IPS-NIHi7 (cell line): ENCODE data around the gene RXFP1.
"Not testable (repeated sequence)": the region's sequence is repeated elsewhere in the genome, so short reads cannot be mapped to it uniquely, and the experiment has no call there.

Experiments used
- DNase-seq: peaks from one replicate; pipeline ENCODE4 v3.0.0; 2012; ENCODE audit warnings: mixed read lengths; ENCODE audit errors: extremely low spot score

Gene RXFP1

DNA sequence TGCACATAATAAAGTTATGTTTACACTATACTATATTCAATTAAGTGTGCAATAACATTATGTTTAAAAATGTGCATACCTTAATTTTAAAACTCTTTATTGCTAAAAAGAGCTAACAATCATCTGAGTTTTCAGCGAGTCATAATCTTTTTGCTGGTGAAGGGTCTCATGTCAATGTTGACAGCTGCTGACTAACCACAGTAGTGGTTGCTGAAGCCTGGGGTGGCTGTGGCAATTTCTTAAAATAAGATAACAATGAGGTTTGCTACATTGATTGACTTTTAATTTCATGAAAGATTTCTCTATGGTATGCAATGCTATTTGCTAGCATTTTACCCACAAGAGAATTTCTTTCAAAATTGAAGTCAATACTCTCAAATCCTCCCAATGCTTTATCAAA is 91.4 kb downstream of the RXFP1 start:
- DNase-seq: no peak

DNA sequence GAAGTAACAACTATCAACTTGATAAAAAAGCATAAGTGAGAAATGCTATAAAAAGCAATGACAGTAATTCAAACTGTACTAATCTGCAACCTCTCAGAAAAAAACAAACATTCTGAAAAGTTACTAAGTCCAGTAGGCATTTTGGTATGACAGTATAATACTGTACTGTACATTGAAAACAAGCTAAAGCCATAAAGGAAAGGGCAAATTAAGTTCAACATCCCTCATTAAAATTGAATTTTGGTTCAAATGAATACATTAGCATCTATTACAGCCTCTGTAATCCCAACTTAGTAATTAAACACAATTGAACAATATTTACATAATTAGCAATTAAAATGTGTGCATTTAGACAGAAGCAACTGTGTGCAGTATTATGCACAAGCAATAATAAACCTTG is 96.3 kb downstream of the RXFP1 start:
- no peak for DNase-seq

DNA sequence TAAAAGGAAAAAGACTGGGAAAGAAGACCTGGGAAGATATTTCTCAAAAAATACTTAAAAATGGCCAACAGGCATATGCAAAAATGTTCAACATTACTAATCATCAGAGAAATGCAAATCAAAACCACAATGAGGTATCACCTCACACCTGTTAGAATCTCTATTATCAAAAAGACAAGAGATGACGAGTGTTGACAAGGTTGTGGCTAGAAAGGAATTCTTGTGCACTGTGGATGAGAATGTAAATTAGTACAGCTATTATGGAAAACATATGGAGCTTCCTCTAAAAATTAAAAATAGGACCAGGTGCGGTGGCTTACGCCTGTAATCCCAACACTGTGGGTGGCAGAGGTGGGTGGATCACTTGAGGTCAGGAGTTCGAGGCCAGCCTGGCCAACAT is 100.0 kb downstream of the RXFP1 start:
- no peak for DNase-seq

DNA sequence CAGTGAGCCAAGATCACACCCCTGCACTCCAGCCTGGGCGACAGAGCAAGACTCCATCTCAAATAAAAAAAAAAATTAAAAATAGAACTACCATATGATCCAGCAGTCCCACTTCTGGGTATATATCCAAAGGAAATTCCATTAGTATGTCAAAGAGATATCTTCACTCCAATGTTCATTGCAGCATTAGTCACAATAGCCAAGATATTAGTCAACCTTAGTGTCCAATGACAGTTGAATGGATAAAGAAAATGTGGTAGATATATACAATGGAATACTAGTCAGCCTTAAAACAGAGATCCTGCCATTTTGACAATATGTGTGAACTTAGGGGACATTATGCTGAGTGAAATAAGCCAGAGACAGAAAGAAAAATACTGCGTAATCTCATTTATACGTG is 100.6 kb downstream of the RXFP1 start:
- DNase-seq: no peak

DNA sequence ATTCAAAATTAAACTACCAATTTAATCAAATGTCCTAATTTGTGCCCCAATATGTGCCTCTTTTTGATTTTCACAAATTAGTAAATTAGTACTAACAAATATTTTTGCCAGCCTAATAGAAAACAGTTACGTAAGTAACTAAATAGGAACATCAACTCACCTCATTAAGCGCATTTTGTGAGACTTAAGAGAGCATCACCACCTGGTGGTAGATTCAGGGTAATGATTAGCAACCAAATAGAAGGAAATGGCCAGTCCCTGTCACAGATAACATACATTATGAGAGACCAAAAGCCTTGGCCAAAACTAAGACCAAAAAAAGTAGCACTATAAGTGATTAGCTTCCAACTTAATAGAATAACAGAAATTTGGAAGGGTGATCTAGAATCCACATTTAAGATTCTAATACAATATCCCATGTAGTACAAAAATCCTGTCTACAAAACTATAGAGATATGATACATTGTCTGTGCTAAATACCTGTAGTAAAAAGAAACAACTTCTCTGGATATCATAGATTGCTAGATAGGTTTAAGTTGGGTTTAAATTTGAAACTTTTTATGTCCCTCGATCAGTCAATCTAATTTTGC is 103.3 kb downstream of the RXFP1 start:
- peak; percentile 32 for DNase-seq

DNA sequence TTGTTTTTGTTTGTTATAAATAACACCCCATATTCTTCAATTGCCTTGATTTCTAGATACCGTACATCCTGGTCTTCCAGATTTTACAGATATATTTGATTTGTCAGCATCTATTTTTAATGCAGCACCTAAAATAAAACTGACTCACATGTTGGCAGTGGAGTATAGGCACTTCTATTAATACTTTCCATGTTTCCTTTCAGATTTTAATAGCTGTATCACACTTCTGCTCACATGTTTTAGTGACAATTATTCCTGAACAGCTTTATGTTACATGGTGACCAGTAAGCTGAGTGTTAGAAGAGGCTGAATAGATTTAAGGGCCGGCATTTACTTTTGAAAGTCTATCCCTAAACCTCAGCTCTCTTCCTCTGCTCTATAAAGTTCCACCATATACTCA is 103.9 kb downstream of the RXFP1 start:
- no peak for DNase-seq

DNA sequence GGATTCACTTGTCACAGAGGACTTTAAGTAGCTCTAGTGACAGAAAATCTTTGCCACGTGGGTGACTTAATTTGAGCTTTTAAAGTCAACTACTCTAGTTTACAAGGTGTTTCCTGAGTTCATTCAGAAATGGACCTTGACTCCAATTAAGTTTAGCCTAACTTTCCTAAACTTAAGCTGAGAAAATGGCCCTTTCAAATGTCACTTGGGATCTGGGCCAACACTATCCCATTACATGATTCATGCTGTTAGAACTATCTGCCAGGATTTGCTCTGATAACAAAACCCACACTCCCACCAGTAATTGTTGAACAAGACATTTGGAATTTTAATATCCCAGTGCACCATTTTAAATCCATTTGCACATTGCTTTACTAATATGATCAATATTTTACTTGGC is 109.2 kb downstream of the RXFP1 start:
- DNase-seq: no peak

DNA sequence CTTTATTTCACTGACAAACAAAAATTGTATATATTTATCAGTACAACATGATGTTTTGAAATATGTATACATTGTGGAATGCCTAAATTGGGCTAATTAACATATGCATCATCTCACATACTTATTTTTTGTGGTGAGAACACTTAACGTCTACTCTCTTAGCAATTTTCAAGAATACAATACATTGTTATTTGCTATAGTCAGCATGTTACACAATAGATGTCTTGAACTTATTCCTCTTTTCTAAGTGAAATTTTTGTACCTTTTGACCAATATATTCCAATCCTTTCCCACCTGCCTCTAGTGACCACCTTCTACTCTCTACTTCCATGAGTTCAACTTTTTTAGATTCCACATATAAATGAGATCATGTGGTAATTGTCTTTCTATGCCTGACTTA is 114.9 kb downstream of the RXFP1 start:
- no peak for DNase-seq

DNA sequence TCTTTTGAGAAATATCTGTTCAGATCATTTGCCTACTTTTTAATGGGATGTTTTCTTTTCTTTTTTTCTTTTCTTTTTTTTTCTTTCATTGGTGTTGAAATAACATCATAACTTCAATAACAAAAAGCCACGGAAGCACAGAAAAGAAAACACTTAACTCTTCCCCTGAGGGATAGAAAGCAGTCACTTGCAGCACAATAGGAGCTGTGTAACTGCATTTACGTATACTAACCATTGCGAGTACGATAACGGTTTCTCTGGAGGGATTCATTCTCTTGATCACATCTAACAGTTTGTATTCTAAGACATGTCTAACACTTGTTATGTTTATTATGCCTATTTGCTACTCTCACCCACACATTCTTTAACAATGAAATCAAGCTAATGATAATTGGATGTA is 122.7 kb downstream of the RXFP1 start:
- DNase-seq: no peak

DNA sequence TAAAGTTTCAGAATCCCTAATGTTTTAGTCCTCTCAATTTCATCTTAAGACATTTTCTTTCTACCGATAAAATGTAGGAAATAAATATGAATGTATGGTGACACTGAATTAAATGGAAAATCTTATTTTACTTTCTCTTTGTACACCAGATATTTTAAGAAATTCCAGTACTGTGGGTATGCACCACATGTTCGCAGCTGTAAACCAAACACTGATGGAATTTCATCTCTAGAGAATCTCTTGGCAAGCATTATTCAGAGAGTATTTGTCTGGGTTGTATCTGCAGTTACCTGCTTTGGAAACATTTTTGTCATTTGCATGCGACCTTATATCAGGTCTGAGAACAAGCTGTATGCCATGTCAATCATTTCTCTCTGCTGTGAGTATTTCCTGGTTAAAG is 123.1 kb downstream of the RXFP1 start:
- no peak for DNase-seq

DNA sequence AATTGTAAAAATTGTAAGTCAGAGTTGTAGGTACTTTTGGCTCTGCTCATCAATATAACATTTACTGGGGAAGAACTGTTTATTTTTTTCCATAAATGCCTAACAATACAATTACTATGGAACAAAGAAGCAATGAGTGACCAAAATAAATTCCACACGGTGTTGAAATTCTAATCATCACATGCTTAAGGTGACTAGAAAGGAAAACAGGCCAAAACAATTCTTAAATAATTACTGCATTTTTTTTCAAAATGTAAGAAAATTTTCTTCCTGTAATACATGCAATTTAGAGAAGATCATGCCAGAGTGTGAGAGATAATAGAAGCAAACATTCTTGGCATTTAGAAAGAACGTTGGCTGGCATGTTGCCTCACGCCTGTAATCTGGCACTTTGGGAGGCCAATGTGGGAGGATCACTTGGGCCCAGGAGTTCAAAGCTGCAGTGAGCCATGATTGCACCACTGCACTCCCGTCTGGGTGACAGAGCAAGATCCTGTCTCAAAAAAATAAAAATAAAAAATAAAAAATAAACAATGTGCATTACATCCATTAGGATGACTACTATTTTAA is 127.5 kb downstream of the RXFP1 start:
- DNase-seq: no peak

DNA sequence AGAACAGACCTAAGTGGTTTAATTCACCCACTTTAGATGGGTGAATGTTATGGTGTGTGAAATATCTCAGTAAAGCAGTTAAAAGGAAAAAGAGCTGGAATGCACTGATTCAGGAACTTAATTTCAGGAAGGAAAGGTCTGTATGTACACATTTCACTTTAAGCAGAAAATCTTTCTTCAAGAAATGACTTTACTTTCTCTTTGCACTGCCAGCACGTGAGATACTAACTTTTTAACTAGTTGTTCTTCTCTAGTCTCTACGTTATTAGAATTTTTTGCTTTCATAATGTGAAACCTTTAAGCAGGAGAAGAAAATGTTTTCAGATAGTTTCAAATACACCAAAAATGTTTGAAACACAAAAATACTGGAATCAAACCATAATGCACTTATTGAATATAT is 131.2 kb downstream of the RXFP1 start:
- no peak for DNase-seq

DNA sequence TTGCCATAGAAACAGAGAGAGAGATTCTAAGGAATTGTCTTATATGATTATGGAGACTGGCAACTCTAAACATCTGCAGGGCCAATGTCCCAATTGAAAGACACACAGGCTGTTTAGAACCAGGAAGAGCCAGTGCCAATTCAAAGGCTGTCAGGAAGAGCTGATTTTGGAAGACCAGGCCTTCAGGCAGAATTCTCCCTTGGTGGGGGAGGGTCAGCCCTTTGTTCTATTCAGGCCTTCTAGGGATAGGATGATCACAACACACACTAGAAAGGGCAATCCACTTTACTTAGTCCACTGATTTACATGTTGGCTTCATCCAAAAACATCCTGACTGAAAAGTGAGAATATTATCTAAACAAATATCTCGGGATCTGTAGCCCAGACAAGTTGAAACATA is 134.8 kb downstream of the RXFP1 start:
- DNase-seq: peak; percentile 48

DNA sequence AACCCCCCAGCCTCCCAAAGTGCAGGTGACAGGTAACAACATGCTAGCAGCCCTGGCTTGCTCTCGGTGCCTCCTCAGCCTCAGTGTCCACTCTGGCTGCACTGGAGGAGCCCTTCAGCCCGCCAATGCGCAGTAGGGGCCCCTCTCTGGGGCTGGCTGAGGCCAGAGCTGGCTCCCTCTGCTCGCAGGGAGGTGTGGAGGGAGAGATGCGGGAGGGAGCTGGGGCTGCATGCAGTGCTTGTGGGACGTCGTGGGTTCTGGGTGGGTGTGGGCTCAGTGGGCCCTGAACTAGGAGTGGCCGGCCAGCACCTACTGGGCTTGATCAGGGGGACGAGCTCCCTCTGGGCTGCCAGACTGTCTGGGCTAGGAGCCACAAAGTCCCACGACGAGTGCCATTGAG is 135.6 kb downstream of the RXFP1 start:
- DNase-seq: no peak

DNA sequence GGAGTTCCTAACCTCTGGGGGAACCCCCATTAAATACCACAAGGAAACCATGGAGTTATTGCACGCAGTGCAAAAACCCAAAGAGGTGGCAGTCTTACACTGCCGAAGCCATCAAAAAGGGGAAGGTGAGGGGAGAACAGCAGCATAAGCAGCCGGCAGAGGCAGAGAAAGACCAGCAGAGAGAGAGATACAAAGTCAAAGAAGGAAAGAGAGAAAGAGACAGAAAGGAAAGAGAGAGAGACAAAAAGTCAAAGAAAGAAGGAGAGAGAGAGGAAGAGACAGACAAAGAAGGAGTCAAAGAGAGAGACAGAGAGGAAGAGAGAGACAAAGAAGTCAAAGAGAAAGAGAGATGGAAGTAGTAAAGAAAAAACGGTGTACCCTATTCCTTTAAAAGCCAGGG is 141.6 kb downstream of the RXFP1 start:
- not testable (repeated sequence) for DNase-seq

DNA sequence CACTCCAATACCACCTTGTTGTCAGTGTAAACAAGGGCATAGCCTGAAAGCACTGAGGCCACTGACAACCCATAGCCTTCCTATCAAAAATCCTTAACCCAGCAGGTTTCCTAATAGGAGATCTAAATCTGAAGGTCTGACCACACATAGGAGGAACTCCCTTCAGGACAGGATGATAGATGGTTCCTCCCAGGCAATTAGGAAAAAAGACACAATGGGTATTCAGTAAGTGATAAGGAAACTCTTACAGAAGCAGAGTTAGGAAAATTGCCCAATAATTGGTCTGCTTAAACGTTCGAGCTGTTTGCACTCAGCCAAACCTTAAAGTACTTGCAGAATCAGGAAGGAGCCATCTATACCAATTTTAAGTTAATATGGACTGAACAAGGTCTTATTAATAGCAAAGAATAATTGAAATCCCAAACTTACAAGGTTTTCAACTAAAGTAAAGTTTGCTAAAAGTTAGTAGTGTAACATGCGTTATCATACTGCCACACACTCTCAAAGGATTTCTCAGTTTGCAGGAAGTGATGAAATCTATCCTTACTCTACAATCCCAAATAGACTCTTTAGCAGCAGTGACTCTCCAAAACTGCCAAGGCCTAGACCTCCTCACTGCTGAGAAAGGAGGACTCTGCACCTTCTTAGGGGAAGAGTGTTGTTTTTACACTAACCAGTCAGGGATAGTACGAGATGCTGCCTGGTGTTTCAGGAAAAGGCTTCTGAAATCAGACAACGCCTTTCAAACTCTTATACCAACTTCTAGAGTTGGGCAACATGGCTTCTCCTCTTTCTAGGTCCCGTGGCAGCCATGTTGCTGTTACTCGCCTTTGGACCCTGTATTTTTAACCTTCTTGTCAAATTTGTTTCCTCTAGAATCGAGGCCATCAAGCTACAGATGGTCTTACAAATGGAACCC is 142.3 kb downstream of the RXFP1 start:
- not testable (repeated sequence) for DNase-seq

DNA sequence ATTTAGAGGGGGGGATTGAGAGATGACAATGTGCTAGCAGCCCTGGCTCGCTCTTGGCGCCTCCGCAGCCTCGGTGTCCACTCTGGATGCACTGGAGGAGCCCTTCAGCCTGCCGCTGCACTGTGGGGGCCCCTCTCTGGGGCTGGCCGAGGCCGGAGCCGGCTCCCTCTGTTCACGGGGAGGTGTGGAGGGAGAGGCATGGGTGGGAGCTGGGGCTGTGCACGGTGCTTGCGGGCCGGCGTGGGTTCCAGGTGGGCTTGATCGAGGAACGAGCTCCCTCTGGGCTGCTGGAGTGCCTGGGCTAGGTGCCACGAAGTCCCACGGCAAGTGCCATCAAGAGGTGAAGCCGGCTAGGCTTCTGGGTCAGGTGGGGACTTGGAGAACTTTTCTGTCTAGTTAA is 143.1 kb downstream of the RXFP1 start:
- DNase-seq: no peak

DNA sequence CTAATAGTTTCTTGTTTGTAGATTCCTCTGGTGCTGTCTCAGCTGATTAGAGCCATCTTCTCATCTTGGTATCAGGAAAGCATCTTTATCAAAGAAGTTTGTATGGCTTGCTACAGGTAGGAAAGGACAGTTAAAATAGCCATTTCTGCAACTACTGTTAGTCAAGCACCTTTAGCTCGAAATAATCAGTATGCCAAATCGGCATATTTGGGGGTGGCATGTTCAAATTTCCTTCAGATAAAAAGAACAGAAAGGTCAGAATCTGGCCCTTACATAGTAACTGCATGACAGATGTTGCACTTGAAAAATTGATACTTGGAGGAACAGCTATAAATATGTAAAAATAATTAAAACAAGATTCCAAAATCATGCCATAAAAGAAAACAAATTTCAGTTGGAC is 145.2 kb downstream of the RXFP1 start:
- DNase-seq: no peak

DNA sequence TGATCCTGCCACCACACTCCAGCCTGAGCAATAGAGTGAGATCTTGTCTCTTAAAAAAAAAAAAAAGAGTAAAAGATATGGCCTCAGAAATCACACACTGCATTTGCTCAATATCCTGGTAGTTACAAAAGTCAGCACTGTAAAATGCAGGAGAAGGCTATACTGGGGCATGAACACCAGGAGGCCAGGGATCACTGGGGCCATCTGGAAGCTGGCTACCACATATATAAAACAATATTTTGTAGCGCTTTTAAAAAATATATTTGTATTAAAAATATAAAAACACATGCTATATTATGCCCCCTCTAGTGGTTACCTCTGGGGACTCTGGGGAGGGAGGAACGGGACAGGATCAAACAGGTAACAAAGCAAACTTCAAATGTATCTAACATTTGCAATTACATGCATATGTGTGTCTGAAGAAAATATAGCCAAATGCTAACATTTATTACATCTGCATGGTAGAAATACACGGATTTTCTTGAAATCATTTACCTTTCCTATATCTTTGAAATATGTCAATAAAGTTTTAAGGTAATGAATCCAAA is 146.0 kb downstream of the RXFP1 start:
- DNase-seq: peak; percentile 47

DNA sequence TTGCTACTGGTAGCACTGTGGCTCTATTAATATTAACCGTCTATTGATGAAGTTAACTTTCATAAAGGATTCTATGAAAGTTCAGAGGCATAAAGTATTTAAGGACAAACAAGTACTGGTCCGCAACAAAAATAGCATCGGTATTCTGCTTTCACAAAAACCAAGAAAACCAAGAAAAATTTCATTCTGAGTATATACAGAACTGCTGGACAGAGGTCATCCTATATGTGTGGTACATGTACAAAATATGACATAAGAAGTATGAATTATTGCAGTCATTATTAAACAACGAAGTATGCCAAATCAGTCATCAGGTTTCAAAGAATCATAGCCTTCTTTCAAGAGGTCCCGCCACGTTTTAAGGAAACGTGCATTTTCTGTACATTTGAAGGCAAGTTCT is 147.6 kb downstream of the RXFP1 start:
- DNase-seq: no peak

DNA sequence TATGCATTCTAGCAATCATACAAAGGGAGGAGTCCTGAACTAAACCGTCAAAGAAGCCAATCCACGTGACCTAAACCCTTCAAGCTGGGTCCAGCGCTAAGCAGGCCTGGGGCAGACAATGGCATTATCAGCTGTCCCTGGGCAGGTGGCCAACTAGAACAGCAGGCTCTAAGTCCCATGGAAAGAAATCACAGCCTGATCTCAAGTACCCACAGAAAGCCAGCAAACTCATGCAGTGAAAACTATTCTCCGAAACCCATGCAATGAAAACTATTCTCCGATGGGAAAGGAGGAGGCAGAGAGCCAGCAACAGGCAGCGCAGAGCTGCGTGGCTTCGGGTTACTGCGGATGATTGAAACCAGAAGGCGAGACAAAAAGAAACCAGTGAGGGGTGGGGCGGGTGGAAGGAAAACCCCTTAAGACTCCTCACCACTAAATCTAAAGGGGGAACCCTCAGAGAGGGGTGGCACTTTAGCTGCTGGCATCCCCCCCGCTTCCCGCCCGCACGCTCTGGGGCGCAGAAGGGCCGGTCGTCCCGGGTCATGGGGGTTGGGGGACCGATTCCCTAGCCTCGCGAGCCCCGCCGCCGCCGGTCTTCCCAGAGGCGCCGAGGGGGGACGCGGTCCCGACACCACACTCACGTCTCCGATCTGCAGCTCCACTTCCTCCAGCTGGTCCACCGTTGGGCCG is 149.4 kb downstream of the RXFP1 start:
- peak; percentile 45 for DNase-seq

DNA sequence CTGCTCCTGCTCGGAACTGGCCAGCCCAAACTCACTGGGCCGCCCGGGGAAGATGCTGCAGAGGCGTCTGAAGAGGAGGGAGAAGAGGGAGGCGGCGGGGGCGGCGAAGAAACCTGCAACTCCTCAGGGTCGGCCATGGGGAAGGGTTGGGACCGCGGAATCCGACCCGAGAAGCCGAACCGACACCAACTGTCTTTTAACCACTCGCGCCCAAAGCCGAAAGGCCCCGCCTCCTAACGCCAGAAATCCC is 149.9 kb downstream of the RXFP1 start, which contains the start of gene C4orf46:
Gene C4orf46, minus strand, starts transcription at position 223 of the 250 bp plus-strand sequence. Its CDS starts 86 bp downstream, at position 137.
- no peak for DNase-seq
